ENCODE data around the gene POMT1. TPM values are rescaled to one million over a fixed set of nuclear protein-coding genes. Genes with fewer than 3 reads are reported as not detected.

POMT1 gene
- total RNA-seq, 1 experiment from 2014 or later, result 29.0 TPM

- Histone ChIP-seq H3K4me2 (ENCODE audit: low read depth, low read length, poor library complexity, severe bottlenecking) (no peak overlapping the region), H4K20me1 (ENCODE audit: insufficient read depth, low read depth, low read length) (0 out of 2 replicates have a peak, but pooled peaks cover 2% of the 10 kb centered on the region), H3K4me3 (ENCODE audit: low read length) (no peak overlapping the region), H3K9me3 (ENCODE audit: low read length) (no peaks in the 10 kb centered on the region), H3K9ac (ENCODE audit: low read length) (no peak overlapping the region), H3K36me3 (ENCODE audit: insufficient read depth, low read length) (peaks cover 8% of the 10 kb centered on the region), H3K27ac (ENCODE audit: low read length) (no peak overlapping the region), H3K4me1 (ENCODE audit: low read length) (no peaks in the 10 kb centered on the region), H2AFZ (ENCODE audit: low read length) (no peak overlapping the region), H3K27me3 (ENCODE audit: low read length) (no peaks in the 10 kb centered on the region), H3K79me2 (ENCODE audit: low read length) (no peaks in the 10 kb centered on the region), H3K9me2 (replicated peaks; ENCODE audit: insufficient read depth, low read length) (no peaks in the 10 kb centered on the region)
- no peak for DNase-seq
Measured at GRCh38 chr9:131521203-131521602, 18.5 kb downstream of the POMT1 start.

- Histone ChIP-seq H3K36me3 (ENCODE audit: insufficient read depth, low read length) (peaks cover 2% of the 10 kb centered on the region; the same call in 1 of the 2 replicates), H3K9me3 (ENCODE audit: low read length) (no peaks in the 10 kb centered on the region)
Measured at GRCh38 chr9:131521822-131522221, 19.1 kb downstream of the POMT1 start.

DNA sequence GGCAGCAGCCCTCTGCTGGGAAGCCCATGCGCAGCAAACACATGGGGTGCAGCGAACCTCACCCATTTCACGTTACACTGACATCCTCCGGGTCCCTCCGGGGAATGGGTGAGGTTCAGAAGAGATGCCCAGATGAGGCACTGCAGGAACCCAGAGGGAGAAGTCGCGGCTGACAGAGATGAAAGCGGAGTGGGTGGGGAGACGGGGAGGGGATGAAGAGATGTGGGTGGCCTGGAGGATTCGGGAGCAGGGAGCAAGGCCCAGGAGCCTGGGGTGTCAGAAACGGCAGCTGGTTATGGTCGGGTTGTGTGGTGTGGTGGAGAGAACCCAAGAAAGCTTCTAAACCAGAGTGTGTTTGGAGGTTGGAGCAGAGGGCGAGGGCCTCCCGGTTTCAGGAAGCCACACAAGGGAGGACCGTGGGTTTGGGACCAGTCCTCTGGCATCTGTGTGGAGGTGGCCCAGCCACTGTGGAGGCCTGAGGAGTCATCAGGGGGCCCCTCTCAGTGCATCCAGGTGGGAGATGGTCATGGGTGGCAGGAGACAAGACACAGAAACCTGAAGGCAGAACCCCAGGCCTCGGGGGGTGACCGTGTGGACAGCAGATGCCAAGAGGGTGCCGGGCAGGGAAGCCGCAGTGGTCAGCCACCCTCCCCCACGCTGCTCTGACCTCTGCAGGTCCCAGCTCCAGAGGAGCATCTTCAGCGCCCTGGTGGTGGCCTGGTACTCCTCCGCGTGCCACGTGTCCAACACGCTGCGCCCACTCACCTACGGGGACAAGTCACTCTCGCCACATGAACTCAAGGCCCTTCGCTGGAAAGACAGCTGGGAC is 19.8 kb downstream of the POMT1 start:
- Histone ChIP-seq H3K79me2 (ENCODE audit: low read length) (no peaks in the 10 kb centered on the region), H3K9ac (ENCODE audit: low read length) (no peak overlapping the region), H3K9me3 (ENCODE audit: low read length) (no peaks in the 10 kb centered on the region), H3K4me2 (ENCODE audit: low read depth, low read length, poor library complexity, severe bottlenecking) (no peak overlapping the region), H3K9me2 (replicated peaks; ENCODE audit: insufficient read depth, low read length) (no peaks in the 10 kb centered on the region), H3K27me3 (ENCODE audit: low read length) (no peaks in the 10 kb centered on the region), H3K4me1 (ENCODE audit: low read length) (no peaks in the 10 kb centered on the region), H2AFZ (ENCODE audit: low read length) (no peak overlapping the region), H4K20me1 (ENCODE audit: insufficient read depth, low read depth, low read length) (no peaks in the 10 kb centered on the region), H3K27ac (ENCODE audit: low read length) (no peak overlapping the region), H3K4me3 (ENCODE audit: low read length) (no peak overlapping the region), H3K36me3 (ENCODE audit: insufficient read depth, low read length) (no peaks in the 10 kb centered on the region; the same call in 1 of the 2 replicates)
- DNase-seq, result no peak

More at GRCh38 chr9:131521822-131522221, 19.1 kb downstream of the POMT1 start:
- Histone ChIP-seq H4K20me1 (ENCODE audit: insufficient read depth, low read depth, low read length) (no peaks in the 10 kb centered on the region), H3K4me2 (ENCODE audit: low read depth, low read length, poor library complexity, severe bottlenecking) (no peak overlapping the region), H3K27ac (ENCODE audit: low read length) (no peak overlapping the region), H2AFZ (ENCODE audit: low read length) (no peak overlapping the region), H3K79me2 (ENCODE audit: low read length) (no peaks in the 10 kb centered on the region), H3K4me1 (ENCODE audit: low read length) (no peaks in the 10 kb centered on the region), H3K4me3 (ENCODE audit: low read length) (no peak overlapping the region), H3K9me2 (replicated peaks; ENCODE audit: insufficient read depth, low read length) (no peaks in the 10 kb centered on the region), H3K9ac (ENCODE audit: low read length) (no peak overlapping the region), H3K27me3 (ENCODE audit: low read length) (no peaks in the 10 kb centered on the region)
- DNase-seq, result no peak

DNA sequence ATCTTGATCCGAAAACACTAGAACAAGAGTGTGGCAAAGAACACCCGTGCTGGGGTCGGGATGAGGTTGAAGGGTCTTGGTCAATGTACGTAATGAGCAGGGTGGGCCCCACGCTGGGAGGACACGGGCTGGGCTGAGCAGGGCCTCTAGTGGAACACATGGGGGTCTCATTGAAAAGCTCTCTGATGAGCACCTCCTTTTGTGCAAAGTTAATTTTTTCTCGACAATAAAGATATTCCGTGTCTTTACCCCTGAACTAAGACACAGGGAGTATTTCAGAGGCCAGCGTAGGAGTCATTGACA is 20.3 kb downstream of the POMT1 start:
- H3K9me2 ChIP-seq (replicated peaks; ENCODE audit: insufficient read depth, low read length), result no peaks in the 10 kb centered on the region
- H3K4me1 ChIP-seq (ENCODE audit: low read length), result no peaks in the 10 kb centered on the region
- no peak overlapping the region for H2AFZ ChIP-seq (ENCODE audit: low read length)
- H3K9me3 ChIP-seq (ENCODE audit: low read length), result no peaks in the 10 kb centered on the region
- H3K79me2 ChIP-seq (ENCODE audit: low read length), result no peaks in the 10 kb centered on the region
- H4K20me1 ChIP-seq (ENCODE audit: insufficient read depth, low read depth, low read length), result no peaks in the 10 kb centered on the region
- no peaks in the 10 kb centered on the region for H3K27me3 ChIP-seq (ENCODE audit: low read length)
- no peak overlapping the region for H3K9ac ChIP-seq (ENCODE audit: low read length)
- no peak overlapping the region for H3K4me2 ChIP-seq (ENCODE audit: low read depth, low read length, poor library complexity, severe bottlenecking)
- no peak overlapping the region for H3K27ac ChIP-seq (ENCODE audit: low read length)
- no peaks in the 10 kb centered on the region; the same call in 1 of the 2 replicates for H3K36me3 ChIP-seq (ENCODE audit: insufficient read depth, low read length)
- no peak overlapping the region for H3K4me3 ChIP-seq (ENCODE audit: low read length)
- DNase-seq, result no peak

- Histone ChIP-seq H3K9ac (ENCODE audit: low read length) (no peak overlapping the region), H3K27ac (ENCODE audit: low read length) (no peak overlapping the region), H3K27me3 (ENCODE audit: low read length) (no peaks in the 10 kb centered on the region), H3K4me3 (ENCODE audit: low read length) (no peak overlapping the region), H4K20me1 (ENCODE audit: insufficient read depth, low read depth, low read length) (no peaks in the 10 kb centered on the region), H3K36me3 (ENCODE audit: insufficient read depth, low read length) (no peaks in the 10 kb centered on the region; the same call in 1 of the 2 replicates), H3K9me2 (replicated peaks; ENCODE audit: insufficient read depth, low read length) (no peaks in the 10 kb centered on the region), H3K4me1 (ENCODE audit: low read length) (no peaks in the 10 kb centered on the region), H3K79me2 (ENCODE audit: low read length) (no peaks in the 10 kb centered on the region), H3K9me3 (ENCODE audit: low read length) (no peaks in the 10 kb centered on the region), H3K4me2 (ENCODE audit: low read depth, low read length, poor library complexity, severe bottlenecking) (no peak overlapping the region), H2AFZ (ENCODE audit: low read length) (no peak overlapping the region)
- no peak for DNase-seq
Measured at GRCh38 chr9:131523451-131524435, 21.0 kb downstream of the POMT1 start.

DNA sequence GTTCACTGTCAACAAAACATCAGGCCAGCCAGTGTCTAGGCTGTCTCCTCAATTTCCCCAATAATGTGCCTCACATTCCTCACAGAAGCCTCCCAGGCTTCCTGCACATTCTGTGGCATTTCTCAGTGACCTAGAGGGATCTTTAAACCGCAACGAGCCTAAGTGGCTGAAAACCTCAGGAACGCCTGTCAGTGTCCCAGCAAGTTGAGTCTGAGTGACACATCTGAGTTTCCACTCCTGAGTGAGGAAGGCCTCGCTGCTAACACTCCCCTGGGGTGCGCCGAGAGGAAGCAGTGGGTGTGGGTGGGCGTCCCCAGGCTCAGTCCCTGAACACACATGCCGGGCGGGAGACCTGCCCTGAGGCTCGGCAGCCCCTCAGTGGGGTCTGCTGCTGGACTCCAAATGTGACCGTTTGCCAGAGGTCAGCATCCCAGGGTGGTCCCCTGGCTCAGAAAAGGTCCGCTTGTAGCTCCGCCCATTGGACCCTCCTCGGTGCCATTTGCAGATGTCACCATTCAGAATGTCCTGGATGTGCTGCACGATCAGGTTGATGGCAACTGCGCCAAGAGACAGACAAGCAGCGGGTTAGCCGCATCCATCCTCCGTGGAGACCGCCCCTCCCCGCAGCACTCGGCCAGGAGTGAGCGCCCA is 22.1 kb downstream of the POMT1 start:
- no peaks in the 10 kb centered on the region for H3K9me2 ChIP-seq (replicated peaks; ENCODE audit: insufficient read depth, low read length)
- H3K4me3 ChIP-seq (ENCODE audit: low read length), result no peak overlapping the region
- no peak overlapping the region for H3K9ac ChIP-seq (ENCODE audit: low read length)
- no peak overlapping the region for H3K4me2 ChIP-seq (ENCODE audit: low read depth, low read length, poor library complexity, severe bottlenecking)
- peaks cover 2% of the 10 kb centered on the region for H3K79me2 ChIP-seq (ENCODE audit: low read length)
- H2AFZ ChIP-seq (ENCODE audit: low read length), result no peak overlapping the region
- DNase-seq, result no peak
- peaks cover 3% of the 10 kb centered on the region for H3K4me1 ChIP-seq (ENCODE audit: low read length)
- no peak overlapping the region for H3K27ac ChIP-seq (ENCODE audit: low read length)
- no peaks in the 10 kb centered on the region for H3K27me3 ChIP-seq (ENCODE audit: low read length)
- H3K36me3 ChIP-seq (ENCODE audit: insufficient read depth, low read length), result no peaks in the 10 kb centered on the region; the same call in 1 of the 2 replicates
- H4K20me1 ChIP-seq (ENCODE audit: insufficient read depth, low read depth, low read length), result no peaks in the 10 kb centered on the region
- no peaks in the 10 kb centered on the region for H3K9me3 ChIP-seq (ENCODE audit: low read length)

DNA sequence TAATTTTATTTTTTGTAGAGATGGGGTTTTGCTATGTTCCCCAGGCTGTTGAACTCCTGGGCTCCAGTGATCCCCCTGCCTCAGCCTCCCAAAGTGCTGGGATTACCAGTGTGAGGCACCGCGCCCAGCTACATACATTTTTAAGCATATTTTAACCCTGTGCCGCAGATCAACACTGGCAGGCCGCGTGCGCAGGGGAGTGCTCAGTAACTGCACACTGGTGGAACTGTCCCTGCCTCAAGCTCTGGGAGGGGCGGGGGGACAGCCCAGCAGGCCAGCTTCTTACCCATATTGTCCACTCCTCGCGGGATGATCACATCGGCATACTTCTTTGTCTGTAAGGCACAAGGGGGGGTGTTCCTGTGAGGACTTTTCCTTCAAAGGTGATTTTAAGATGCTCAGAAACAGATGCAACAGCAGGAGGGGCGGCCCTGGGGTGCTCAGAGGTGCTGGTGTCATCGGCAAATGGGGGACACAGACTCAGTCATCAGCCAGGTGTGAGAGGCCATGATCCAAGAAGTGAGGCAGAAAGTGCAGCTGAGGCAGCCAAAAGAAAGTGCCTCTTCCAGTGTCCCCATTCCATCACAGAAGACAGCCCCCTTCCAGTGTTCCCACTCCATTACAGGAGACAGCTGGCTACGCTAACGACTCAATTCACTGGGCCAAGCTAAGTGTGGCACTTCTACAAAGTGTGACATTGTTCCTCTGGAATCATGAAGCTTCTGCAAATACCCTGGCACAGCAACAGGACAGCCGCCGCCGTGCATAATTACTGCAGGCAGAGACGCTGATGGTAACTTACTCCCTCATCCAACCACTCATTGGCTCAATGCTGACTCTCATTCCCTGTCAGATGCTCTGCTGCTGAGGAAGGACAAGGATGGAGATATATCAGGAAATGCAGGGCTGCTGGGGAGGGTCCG is 23.2 kb downstream of the POMT1 start:
- H3K4me3 ChIP-seq (ENCODE audit: low read length), result no peak overlapping the region
- peaks cover 10% of the 10 kb centered on the region for H3K4me1 ChIP-seq (ENCODE audit: low read length)
- H3K9ac ChIP-seq (ENCODE audit: low read length), result no peak overlapping the region
- H2AFZ ChIP-seq (ENCODE audit: low read length), result no peak overlapping the region
- no peaks in the 10 kb centered on the region for H3K27me3 ChIP-seq (ENCODE audit: low read length)
- peaks cover 14% of the 10 kb centered on the region for H3K79me2 ChIP-seq (ENCODE audit: low read length)
- no peaks in the 10 kb centered on the region for H3K9me3 ChIP-seq (ENCODE audit: low read length)
- H4K20me1 ChIP-seq (ENCODE audit: insufficient read depth, low read depth, low read length), result no peaks in the 10 kb centered on the region
- no peak overlapping the region for H3K27ac ChIP-seq (ENCODE audit: low read length)
- H3K4me2 ChIP-seq (ENCODE audit: low read depth, low read length, poor library complexity, severe bottlenecking), result no peak overlapping the region
- no peaks in the 10 kb centered on the region for H3K9me2 ChIP-seq (replicated peaks; ENCODE audit: insufficient read depth, low read length)
- no peaks in the 10 kb centered on the region; the same call in 1 of the 2 replicates for H3K36me3 ChIP-seq (ENCODE audit: insufficient read depth, low read length)
- DNase-seq, result no peak
